ENCODE measurements around the gene PAQR4.

GRCh38 chr16:2955779-2956578, 13.2 kb upstream of the PAQR4 start:
- TF ChIP-seq CTCF (IDR thresholded peaks at IDR 0.05) = no peak
- no peak for TF ChIP-seq EP300 (IDR thresholded peaks at IDR 0.05)

Measured in upper lobe of left lung (tissue), 4 donors.